KMS-11 (cell line): ENCODE measurements around the gene SLC49A4.

Experiments
- H2AFZ ChIP-seq: fragments of 200-600 bp; sonication (generic); 2 replicates; pipeline ENCODE4 v1.6.1; 2016; ENCODE audit warnings: antibody characterized with exemption, mixed run types, low read depth
- H3K27ac ChIP-seq: fragments of 200-600 bp; sonication (generic); 2 replicates; pipeline ENCODE4 v1.6.1; 2016; ENCODE audit warnings: mild to moderate bottlenecking, mixed run types
- H3K27me3 ChIP-seq: fragments of 200-600 bp; sonication (generic); 2 replicates; pipeline ENCODE4 v1.6.1; 2017; ENCODE audit warnings: mild to moderate bottlenecking, low read depth, mixed run types, moderate library complexity; ENCODE audit not compliant: insufficient read depth
- H3K36me3 ChIP-seq: fragments of 200-600 bp; sonication (generic); 2 replicates; pipeline ENCODE4 v1.6.1; 2017; ENCODE audit warnings: mild to moderate bottlenecking, mixed run types; ENCODE audit not compliant: insufficient read depth
- H3K4me1 ChIP-seq: fragments of 200-600 bp; sonication (generic); 2 replicates; pipeline ENCODE4 v1.6.1; 2016; ENCODE audit warnings: mild to moderate bottlenecking, low read depth, mixed run types; ENCODE audit not compliant: poor library complexity, severe bottlenecking
- H3K4me2 ChIP-seq: fragments of 200-600 bp; sonication (generic); 2 replicates; pipeline ENCODE4 v1.7.0; 2016; ENCODE audit warnings: mild to moderate bottlenecking, mixed run types
- H3K4me3 ChIP-seq: fragments of 200-600 bp; sonication (generic); IDR thresholded peaks from 2 replicates; pipeline ENCODE4 v1.6.1; 2017; ENCODE audit warnings: low read depth, low read length, mixed read lengths; ENCODE audit not compliant: insufficient read depth
- H3K79me2 ChIP-seq: fragments of 200-600 bp; sonication (generic); 2 replicates; pipeline ENCODE4 v1.6.1; 2016; ENCODE audit warnings: low read depth, mixed run types; ENCODE audit not compliant: insufficient read depth
- H3K9ac ChIP-seq: fragments of 200-600 bp; sonication (generic); 2 replicates; pipeline ENCODE4 v1.6.1; 2016; ENCODE audit warnings: mild to moderate bottlenecking, mixed run types
- H4K20me1 ChIP-seq: fragments of 200-600 bp; sonication (generic); 2 replicates; pipeline ENCODE4 v1.6.1; 2016; ENCODE audit warnings: mild to moderate bottlenecking, mixed run types; ENCODE audit not compliant: insufficient read depth
- CTCF ChIP-seq: fragments of 200-600 bp; sonication (generic); conservative IDR thresholded peaks from 2 replicates; pipeline ENCODE4 v1.6.1; 2017; ENCODE audit warnings: low read depth, mild to moderate bottlenecking, antibody characterized with exemption, low read length, moderate library complexity, mixed read lengths

SLC49A4 gene

DNA sequence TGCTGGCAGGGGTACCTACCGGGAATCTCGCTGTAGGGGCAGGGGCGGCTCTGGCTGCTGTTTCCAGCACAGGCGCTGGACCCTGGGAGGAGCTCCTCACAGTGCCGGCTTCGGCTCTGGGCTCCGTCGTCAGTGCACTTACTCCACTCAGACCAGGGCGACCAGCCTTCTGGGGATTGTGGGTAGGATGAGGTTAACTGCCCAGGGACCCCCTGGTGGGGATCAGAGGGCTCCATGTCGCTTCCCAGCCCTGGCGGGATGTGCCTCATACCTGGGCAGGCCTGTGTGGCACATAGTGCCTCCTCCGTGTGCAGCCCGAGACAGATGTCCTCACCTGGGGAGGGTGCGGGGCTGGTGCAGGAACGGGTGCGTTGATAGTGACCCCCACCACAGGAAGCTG, 117.0 kb downstream of the SLC49A4 start:
- Histone ChIP-seq H3K27ac (no peak overlapping the region), H2AFZ (no peak overlapping the region), H3K9ac (no peak overlapping the region), H3K4me2 (no peak overlapping the region), H3K27me3 (no peaks in the 10 kb centered on the region), H3K4me3 (no peak overlapping the region), H3K4me1 (peaks cover 20% of the 10 kb centered on the region), H3K36me3 (no peaks in the 10 kb centered on the region), H3K79me2 (no peaks in the 10 kb centered on the region), H4K20me1 (no peaks in the 10 kb centered on the region)
- TF ChIP-seq CTCF: no peak

- H3K4me2 ChIP-seq: no peak overlapping the region
- H3K4me1 ChIP-seq: peaks cover 20% of the 10 kb centered on the region
- no peak for TF ChIP-seq CTCF
- H3K4me3 ChIP-seq: no peak overlapping the region
- H2AFZ ChIP-seq: no peak overlapping the region
- H3K36me3 ChIP-seq: no peaks in the 10 kb centered on the region
- no peak overlapping the region for H3K27ac ChIP-seq
- no peaks in the 10 kb centered on the region for H3K27me3 ChIP-seq
- no peaks in the 10 kb centered on the region for H4K20me1 ChIP-seq
- no peaks in the 10 kb centered on the region for H3K79me2 ChIP-seq
- no peak overlapping the region for H3K9ac ChIP-seq
Measured at GRCh38 chr3:122912772-122913538, 118.1 kb downstream of the SLC49A4 start.

- H3K27me3 ChIP-seq: no peaks in the 10 kb centered on the region
- TF ChIP-seq CTCF: no peak
Measured at GRCh38 chr3:122913539-122914100, 118.8 kb downstream of the SLC49A4 start.

DNA sequence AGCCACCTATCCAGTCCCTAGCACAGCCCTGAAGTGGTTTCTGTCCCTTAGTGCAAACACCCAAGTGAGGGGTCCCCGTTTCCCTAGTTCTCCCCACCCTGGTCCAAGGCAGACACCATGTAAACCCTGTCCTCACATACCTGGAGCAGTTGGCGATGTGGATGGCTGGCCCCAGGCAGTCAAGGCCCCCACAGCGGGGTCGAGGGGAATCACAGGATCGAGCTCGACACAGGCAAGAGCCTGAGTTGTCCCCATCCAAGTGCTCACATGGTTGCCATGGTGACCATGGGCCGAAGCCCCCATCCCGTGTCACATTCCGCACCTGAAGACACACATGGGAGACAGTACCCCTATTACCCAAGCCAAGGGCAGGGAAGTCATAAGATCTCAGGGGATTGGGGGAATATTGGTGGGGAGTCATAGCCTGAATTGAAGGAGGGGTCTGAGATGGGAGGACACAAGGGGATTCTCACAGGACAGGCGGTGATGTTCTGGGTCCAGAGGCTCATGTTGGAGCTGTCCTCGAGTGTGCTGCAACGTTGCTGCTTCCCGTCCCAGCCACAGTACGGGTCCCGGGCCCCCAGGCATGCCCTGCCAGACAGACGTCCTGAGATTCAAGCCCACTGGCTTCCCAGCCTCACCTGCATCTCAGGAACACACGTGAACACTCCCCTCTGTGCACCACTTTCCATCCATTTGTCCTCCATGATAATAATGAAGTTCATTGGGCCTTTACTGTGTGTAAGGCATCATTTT, 120.6 kb downstream of the SLC49A4 start:
- no peak for TF ChIP-seq CTCF
- Histone ChIP-seq H3K4me2 (no peak overlapping the region), H3K9ac (no peak overlapping the region), H3K4me3 (no peak overlapping the region), H3K4me1 (peaks cover 20% of the 10 kb centered on the region), H3K27me3 (no peaks in the 10 kb centered on the region), H2AFZ (peak overlapping the region; percentile 6; the same call in 1 of the 2 replicates), H4K20me1 (no peaks in the 10 kb centered on the region), H3K36me3 (no peaks in the 10 kb centered on the region), H3K79me2 (no peaks in the 10 kb centered on the region), H3K27ac (no peak overlapping the region)

More at GRCh38 chr3:122913539-122914100, 118.8 kb downstream of the SLC49A4 start:
- H3K36me3 ChIP-seq: no peaks in the 10 kb centered on the region
- no peaks in the 10 kb centered on the region for H3K79me2 ChIP-seq
- peaks cover 20% of the 10 kb centered on the region for H3K4me1 ChIP-seq
- no peaks in the 10 kb centered on the region for H4K20me1 ChIP-seq
- no peak overlapping the region for H3K4me3 ChIP-seq
- no peak overlapping the region for H3K27ac ChIP-seq
- H3K9ac ChIP-seq: no peak overlapping the region
- no peak overlapping the region for H2AFZ ChIP-seq
- no peak overlapping the region for H3K4me2 ChIP-seq
